22Rv1 (cell line): Measurements from ENCODE around the gene DPF3.

ENCODE experiments used
- ZFX ChIP-seq: fragments of 450-650 bp; IDR thresholded peaks from 2 replicates; pipeline ENCODE4 v1.6.1; 2017; ENCODE audit warnings: antibody characterized with exemption, borderline replicate concordance
- TF ChIP-seq, protein P1 (sequence below): fragments of 450-650 bp; IDR thresholded peaks from 2 replicates; pipeline ENCODE4 v1.5.1; 2017; ENCODE audit warnings: mild to moderate bottlenecking

DNA sequence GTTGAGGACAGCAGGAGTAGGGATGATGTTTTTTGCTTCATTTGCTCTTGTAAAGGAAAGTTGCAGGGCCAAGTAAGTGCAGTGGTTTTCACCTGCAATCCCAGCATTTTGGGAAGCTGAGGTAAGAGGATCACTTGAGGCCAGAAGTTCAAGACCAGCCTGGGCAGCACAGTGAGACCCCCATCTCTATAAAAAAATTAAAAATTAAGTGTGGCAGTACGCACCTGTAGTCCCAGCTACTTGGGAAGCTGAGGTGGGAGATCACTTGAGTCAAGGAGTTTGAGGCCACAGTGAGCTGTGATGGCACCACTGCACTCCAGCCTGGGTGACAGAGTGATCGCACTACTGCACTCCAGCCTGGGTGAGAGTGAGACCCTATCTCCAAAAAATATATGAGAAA is 10.8 kb downstream of the DPF3 start:
- TF ChIP-seq, protein P1, sequence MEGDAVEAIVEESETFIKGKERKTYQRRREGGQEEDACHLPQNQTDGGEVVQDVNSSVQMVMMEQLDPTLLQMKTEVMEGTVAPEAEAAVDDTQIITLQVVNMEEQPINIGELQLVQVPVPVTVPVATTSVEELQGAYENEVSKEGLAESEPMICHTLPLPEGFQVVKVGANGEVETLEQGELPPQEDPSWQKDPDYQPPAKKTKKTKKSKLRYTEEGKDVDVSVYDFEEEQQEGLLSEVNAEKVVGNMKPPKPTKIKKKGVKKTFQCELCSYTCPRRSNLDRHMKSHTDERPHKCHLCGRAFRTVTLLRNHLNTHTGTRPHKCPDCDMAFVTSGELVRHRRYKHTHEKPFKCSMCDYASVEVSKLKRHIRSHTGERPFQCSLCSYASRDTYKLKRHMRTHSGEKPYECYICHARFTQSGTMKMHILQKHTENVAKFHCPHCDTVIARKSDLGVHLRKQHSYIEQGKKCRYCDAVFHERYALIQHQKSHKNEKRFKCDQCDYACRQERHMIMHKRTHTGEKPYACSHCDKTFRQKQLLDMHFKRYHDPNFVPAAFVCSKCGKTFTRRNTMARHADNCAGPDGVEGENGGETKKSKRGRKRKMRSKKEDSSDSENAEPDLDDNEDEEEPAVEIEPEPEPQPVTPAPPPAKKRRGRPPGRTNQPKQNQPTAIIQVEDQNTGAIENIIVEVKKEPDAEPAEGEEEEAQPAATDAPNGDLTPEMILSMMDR: no peak
- no peak for TF ChIP-seq ZFX
